ENCODE measurements around the gene NUTF2.
A peak's percentile ranks its signal among the peaks of the same experiment; 100 is the strongest.

NUTF2 gene

GRCh38 chr16:67806428-67807147 is 40.1 kb upstream of the NUTF2 start, which contains the start of the genes RANBP10 and TSNAXIP1:
Gene RANBP10 (minus strand): TSS chr16:67806560. CDS start chr16:67806536, 24 bp downstream.
Gene TSNAXIP1 (plus strand): TSS chr16:67806889. CDS start chr16:67807150, 261 bp downstream.
- Histone ChIP-seq H3K27ac (ENCODE audit: extremely low read depth, low read depth, low read length) (peak within 1 kb of the TSS; percentile 18; the same call in 1 of the 2 replicates), H3K4me1 (ENCODE audit: control insufficient read depth, insufficient read depth, low read length) (peaks cover 8% of the 10 kb centered on the region), H3K9me3 (ENCODE audit: control insufficient read depth, insufficient read depth, low read depth, low read length) (no peaks in the 10 kb centered on the region), H3K36me3 (ENCODE audit: control insufficient read depth in 2 of 2, insufficient read depth in 1 of 2, low read length in 2 of 2) (peaks cover 0 to 25% of the 10 kb centered on the region in 2 experiments; a peak in 2 of 3 replicates), H3K4me3 (ENCODE audit: low read depth, low read length) (peak within 1 kb of the TSS; percentile 88)
- POLR2A ChIA-PET: interaction anchor here (0.6 to 1.7 kb wide), 28 partner anchors 8 to 285 kb away, joined by 3 to 25 read pairs (median 4); partner anchors contain the start of genes ACD, CTCF, GFOD2 and NUTF2
- CTCF ChIA-PET: interaction anchor here (0.6 to 2.7 kb wide), 8 partner anchors 10 to 136 kb away, joined by 3 to 43 read pairs (median 3); no protein-coding TSS in a partner anchor
- peak; percentile 99 for TF ChIP-seq ZNF335 (tag by site-specific recombination; conservative IDR thresholded peaks at IDR 0.05)
- no peak for TF ChIP-seq ZBTB49 (tag by site-specific recombination; IDR thresholded peaks at IDR 0.05; ENCODE audit: low read depth)
- TF ChIP-seq SP2 (tag by site-specific recombination; IDR thresholded peaks at IDR 0.05): peak; percentile 87
- TF ChIP-seq ZFHX2 (tag by site-specific recombination; conservative IDR thresholded peaks at IDR 0.05): peak; percentile 33; the same call in 1 of the 2 replicates
- no peak for TF ChIP-seq ZNF350 (tag by site-specific recombination; IDR thresholded peaks at IDR 0.05)
- TF ChIP-seq ZNF561 (tag by site-specific recombination; IDR thresholded peaks at IDR 0.05; ENCODE audit: borderline replicate concordance): no peak
- no peak for TF ChIP-seq PRDM1 (tag by site-specific recombination; IDR thresholded peaks at IDR 0.05)
- 0 out of 2 replicates have a peak, but pooled peaks have one; percentile 20 for TF ChIP-seq OSR2 (tag by site-specific recombination; IDR thresholded peaks at IDR 0.05)
- TF ChIP-seq ZBTB17 (tag by site-specific recombination; IDR thresholded peaks at IDR 0.05): peak; percentile 68
- peak; percentile 72 for TF ChIP-seq ZNF341 (tag by site-specific recombination; IDR thresholded peaks at IDR 0.05; ENCODE audit: low read depth)
- TF ChIP-seq ZNF792 (tag by site-specific recombination; IDR thresholded peaks at IDR 0.05): no peak
- no peak for TF ChIP-seq ZNF155 (tag by site-specific recombination; IDR thresholded peaks at IDR 0.05)
- no peak for TF ChIP-seq ZNF280C (tag by site-specific recombination; IDR thresholded peaks at IDR 0.05)
- TF ChIP-seq ZNF629 (tag by site-specific recombination; IDR thresholded peaks at IDR 0.05): 0 out of 2 replicates have a peak, but pooled peaks have one; percentile 21
- peak; percentile 84 for TF ChIP-seq YY2 (tag by site-specific recombination; IDR thresholded peaks at IDR 0.05)
- TF ChIP-seq KLF16 (tag by site-specific recombination; IDR thresholded peaks at IDR 0.05): 0 out of 2 replicates have a peak, but pooled peaks have one; percentile 60
- TF ChIP-seq GLIS1 (tag by site-specific recombination; IDR thresholded peaks at IDR 0.05): peak; percentile 79
- TF ChIP-seq PATZ1 (tag by site-specific recombination; IDR thresholded peaks at IDR 0.05): peak; percentile 99
- TF ChIP-seq ZNF660 (tag by site-specific recombination; IDR thresholded peaks at IDR 0.05): peak; percentile 96
- 0 out of 2 replicates have a peak, but pooled peaks have one; percentile 22 for TF ChIP-seq ZNF449 (tag by site-specific recombination; IDR thresholded peaks at IDR 0.05)
- TF ChIP-seq BCL6B (tag by site-specific recombination; IDR thresholded peaks at IDR 0.05): no peak
- TF ChIP-seq ZIC2 (tag by site-specific recombination; IDR thresholded peaks at IDR 0.05): peak; percentile 47
- TF ChIP-seq SP7 (tag by site-specific recombination; IDR thresholded peaks at IDR 0.05): peak; percentile 58; the same call in 1 of the 2 replicates
- TF ChIP-seq PRDM10 (tag by site-specific recombination; IDR thresholded peaks at IDR 0.05): peak; percentile 97
